Hepatocyte (in vitro differentiated cells): ENCODE results near the gene SSTR4.

Experiments used
- CTCF ChIP-seq: fragments of 200-600 bp; sonication (generic); IDR thresholded peaks from 2 replicates; pipeline ENCODE4 v1.5.1; 2016; ENCODE audit warnings: antibody characterized with exemption, mild to moderate bottlenecking; ENCODE audit not compliant: poor library complexity
- EZH2phosphoT487 ChIP-seq: fragments of 200-600 bp; sonication (generic); IDR thresholded peaks from one replicate; pipeline ENCODE4 v1.6.1; 2018; ENCODE audit warnings: antibody characterized with exemption, mild to moderate bottlenecking, low read depth, moderate library complexity; ENCODE audit not compliant: unreplicated experiment, severe bottlenecking

DNA sequence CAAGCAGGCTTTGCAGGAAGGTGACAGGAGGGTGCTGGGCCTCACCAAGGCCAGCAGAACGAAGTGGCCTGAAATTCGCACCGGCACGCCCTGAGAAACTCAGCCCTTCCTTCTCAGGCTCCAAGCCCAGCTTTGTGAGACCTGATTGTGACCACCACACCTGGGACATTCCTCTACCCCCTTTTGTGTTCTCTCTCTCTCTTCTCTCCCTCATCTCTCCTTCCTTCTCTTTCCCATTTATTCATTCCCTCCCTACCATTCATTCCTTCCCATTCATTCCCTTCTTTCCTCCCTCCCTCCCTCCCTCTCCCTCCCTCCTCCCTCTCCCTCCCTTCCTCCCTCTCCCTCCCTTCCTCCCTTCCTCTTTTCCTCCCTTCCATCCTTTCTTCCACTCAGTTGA is 42.2 kb downstream of the SSTR4 start:
- TF ChIP-seq CTCF = no peak
- TF ChIP-seq EZH2phosphoT487 = no peak
